Right lobe of liver (tissue), 6 donors: Measurements from ENCODE around the gene SPEF2. TPM values are rescaled to one million over a fixed set of nuclear protein-coding genes. Genes with fewer than 3 reads are reported as not detected.
A peak's percentile ranks its signal among the peaks of the same experiment; 100 is the strongest.

Experiments used
- ATAC-seq, 4 donors: fragments of 200-7000 bp; cut with Tn5 transposase; one replicate each; pipeline ENCODE4 v1.9.1; 2020; ENCODE audit warnings: mild to moderate bottlenecking in 4 of 4, moderate library complexity in 4 of 4
- DNase-seq, 3 donors: peaks; one replicate each; pipeline ENCODE4 v3.0.0-alpha.2; 2020
- H3K27ac ChIP-seq, 3 donors: fragments of 200-600 bp; one replicate each; pipeline ENCODE4 v1.8.0; 2022
- H3K27me3 ChIP-seq, 2 donors: fragments of 200-600 bp; one replicate each; pipeline ENCODE4 v1.8.0; 2022
- H3K36me3 ChIP-seq, 4 donors: fragments of 200-600 bp; sonication (generic) in 1 of 4; one replicate each; pipeline versions ENCODE4 v1.5.1 to v1.8.0; 2017 to 2022; ENCODE audit warnings: control low read depth in 1 of 4
- H3K4me1 ChIP-seq, 4 donors: fragments of 200-600 bp; sonication (generic) in 1 of 4; one replicate each; pipeline versions ENCODE4 v1.5.1 to v1.8.0; 2017 to 2022; ENCODE audit warnings: control low read depth in 1 of 4
- H3K4me3 ChIP-seq, 3 donors: fragments of 200-600 bp; one replicate each; pipeline ENCODE4 v1.8.0; 2022
- H3K9me3 ChIP-seq, 4 donors: fragments of 200-600 bp; sonication (generic) in 1 of 4; one replicate each; pipeline versions ENCODE4 v1.5.1 to v1.8.0; 2017 to 2022; ENCODE audit warnings: control low read depth in 1 of 4
- CTCF ChIP-seq, 4 donors: fragments of 200-600 bp in 3 of 4; fragments of 450-650 bp in 1 of 4; IDR thresholded peaks; one replicate each; pipeline versions ENCODE4 v1.5.1 to v1.8.0; 2016 to 2022; ENCODE audit warnings: antibody characterized with exemption in 4 of 4, mild to moderate bottlenecking in 2 of 4
- POLR2A ChIP-seq: fragments of 450-650 bp; IDR thresholded peaks from one replicate; pipeline ENCODE4 v1.6.1; 2017; ENCODE audit warnings: antibody characterized with exemption, mild to moderate bottlenecking
- WGBS: methylation state at CpG from one replicate; pipeline ENCODE4 v1.1.6; 2018; ENCODE audit warnings: low coverage, low lambda C conversion rate; ENCODE audit not compliant: insufficient coverage; ENCODE audit errors: missing lambda C conversion rate; 5-methylcytosine and 5-hydroxymethylcytosine counted together
- intact Hi-C, 2 donors: fragments of 100-400 bp; cut with DNase I; formaldehyde crosslinking; loops; one replicate each; pipeline versions ENCODE4 v1.11.2 to v1.14.1; 2022
- total RNA-seq, 6 experiments: library from RNA; depleted of rRNA in 2 of 6; stranded (reverse); fragments of >200 nt in 2 of 6; fragmentation: NEBNext Ultra II Directional in 3 of 6; extraction: Animal tissue kit (Norgen Biotek cat#: 25700) in 3 of 6; gene quantifications; one replicate each; pipeline versions ENCODE4 v1.1.0 to v1.2.4, GENCODE V29; 2016 to 2023
- donor health status: DM: no; HTN: yes; CAD: no.
- donor health status: DM: no; HTN: no; CAD: no.
- donor health status: DM: no; HTN: no; CAD: no.
- donor health status: DM: no; HTN: yes; CAD: no.
- donor health status: DM: no; HTN: yes; CAD: no.

SPEF2 gene
- total RNA-seq, 6 experiments from 2014 or later = 0.74 to 3.3 (median 2.0) TPM

- Histone ChIP-seq H3K27ac (no peak overlapping the region), H3K9me3 (no peaks in the 10 kb centered on the region), H3K4me3 (no peak overlapping the region), H3K4me1 (no peaks in the 10 kb centered on the region), H3K36me3 (no peaks in the 10 kb centered on the region), H3K27me3 (no peaks in the 10 kb centered on the region)
- TF ChIP-seq CTCF (IDR thresholded peaks at IDR 0.05) (no peak), POLR2A (no peak)
- intact Hi-C loops = no loop called here
- ATAC-seq (peak; percentile 80 to 89 (median 86)), DNase-seq (peak in 2 of 3 donors; percentile 27 to 46)
- 60% methylated on average over 2 of the region's 4 CpGs for WGBS
Observed at GRCh38 chr5:35803191-35803651, 185.6 kb downstream of the SPEF2 start.

GRCh38 chr5:35804201-35804653, 186.6 kb downstream of the SPEF2 start:
- DNase-seq (no peak), ATAC-seq (no peak)
- TF ChIP-seq CTCF (IDR thresholded peaks at IDR 0.05) (no peak), POLR2A (no peak)
- intact Hi-C loops = no loop called here
- H3K9me3 ChIP-seq = no peaks in the 10 kb centered on the region
- no peaks in the 10 kb centered on the region for H3K4me1 ChIP-seq
- no peak overlapping the region for H3K27ac ChIP-seq
- no peaks in the 10 kb centered on the region for H3K36me3 ChIP-seq
- 33% methylated on average over 1 of the region's 1 CpG for WGBS
- H3K4me3 ChIP-seq = no peak overlapping the region
- no peaks in the 10 kb centered on the region for H3K27me3 ChIP-seq

GRCh38 chr5:35804841-35805240, 187.2 kb downstream of the SPEF2 start:
- Histone ChIP-seq H3K4me1 (no peaks in the 10 kb centered on the region), H3K27ac (no peak overlapping the region), H3K36me3 (no peaks in the 10 kb centered on the region), H3K9me3 (no peaks in the 10 kb centered on the region), H3K27me3 (no peaks in the 10 kb centered on the region), H3K4me3 (no peak overlapping the region)
- ATAC-seq (no peak), DNase-seq (no peak)
- intact Hi-C loops = no loop called here
- no peak for TF ChIP-seq CTCF (IDR thresholded peaks at IDR 0.05)
- TF ChIP-seq POLR2A = no peak

GRCh38 chr5:35810601-35811000, 192.9 kb downstream of the SPEF2 start:
- DNase-seq = no peak
- no peak for ATAC-seq
- intact Hi-C loops = no loop called here
- Histone ChIP-seq H3K27ac (no peak overlapping the region), H3K36me3 (no peaks in the 10 kb centered on the region), H3K27me3 (no peaks in the 10 kb centered on the region), H3K9me3 (no peaks in the 10 kb centered on the region), H3K4me3 (no peak overlapping the region), H3K4me1 (no peaks in the 10 kb centered on the region)
- TF ChIP-seq CTCF (IDR thresholded peaks at IDR 0.05) = no peak
- no peak for TF ChIP-seq POLR2A

GRCh38 chr5:35811108-35811741, 193.6 kb downstream of the SPEF2 start:
- Histone ChIP-seq H3K36me3 (no peaks in the 10 kb centered on the region), H3K27me3 (no peaks in the 10 kb centered on the region), H3K4me1 (no peaks in the 10 kb centered on the region), H3K9me3 (no peaks in the 10 kb centered on the region), H3K4me3 (no peak overlapping the region), H3K27ac (no peak overlapping the region)
- WGBS = 65% methylated on average over 3 of the region's 3 CpGs
- intact Hi-C loops = no loop called here
- ATAC-seq (peak in 1 of 4 donors; percentile 12), DNase-seq (no peak)
- TF ChIP-seq POLR2A (no peak), CTCF (IDR thresholded peaks at IDR 0.05) (no peak)
